CD14-positive monocyte (primary cell): ENCODE data around the gene AMIGO3. TPM values are rescaled to one million over a fixed set of nuclear protein-coding genes. Genes with fewer than 3 reads are reported as not detected.
A peak's percentile ranks its signal among the peaks of the same experiment; 100 is the strongest.

Source experiments
- DNase-seq, 3 donors: peaks; one replicate each; pipeline ENCODE4 v3.0.0-alpha.2; 2011 to 2022
- H2AFZ ChIP-seq: 2 replicates; pipeline ENCODE4 v1.6.0; 2012; ENCODE audit warnings: mild to moderate bottlenecking, low read depth, low read length, inconsistent platforms; ENCODE audit not compliant: insufficient read depth, poor library complexity, severe bottlenecking
- H3K27ac ChIP-seq, 2 donors: 1 replicate in 1 of 2; 2 replicates in 1 of 2; pipeline ENCODE4 v1.5.1; 2012 to 2013; ENCODE audit warnings: low read length in 2 of 2, control low read depth in 1 of 2, inconsistent platforms in 1 of 2, low read depth in 1 of 2, mild to moderate bottlenecking in 1 of 2
- H3K27me3 ChIP-seq, 2 donors: one replicate each; pipeline versions ENCODE4 v1.6.0 to v1.6.1; 2011 to 2013; ENCODE audit warnings: low read length in 2 of 2; ENCODE audit not compliant: control insufficient read depth in 2 of 2, insufficient read depth in 2 of 2
- H3K36me3 ChIP-seq, 2 donors: replicated peaks in 1 of 2; 1 replicate in 1 of 2; 2 replicates in 1 of 2; pipeline versions ENCODE4 v1.5.1 to v1.6.1; 2012 to 2013; ENCODE audit warnings: low read length in 2 of 2, control low read depth in 1 of 2, inconsistent platforms in 1 of 2, mild to moderate bottlenecking in 1 of 2; ENCODE audit not compliant: insufficient read depth in 2 of 2, control insufficient read depth in 1 of 2
- H3K4me1 ChIP-seq, 2 donors: 1 replicate in 1 of 2; 2 replicates in 1 of 2; pipeline versions ENCODE4 v1.5.1 to v1.6.1; 2012 to 2013; ENCODE audit warnings: low read length in 2 of 2, control low read depth in 1 of 2, inconsistent platforms in 1 of 2, mild to moderate bottlenecking in 1 of 2, moderate library complexity in 1 of 2; ENCODE audit not compliant: insufficient read depth in 2 of 2, control insufficient read depth in 1 of 2
- H3K4me2 ChIP-seq: replicated peaks from 2 replicates; pipeline ENCODE3; 2012; ENCODE audit warnings: low read length, moderate library complexity, mild to moderate bottlenecking; ENCODE audit not compliant: poor library complexity, severe bottlenecking; ENCODE audit errors: extremely low read depth
- H3K4me3 ChIP-seq, 3 experiments: fragments of 200-600 bp in 1 of 3; sonication (generic) in 1 of 3; replicated peaks in 1 of 3; 1 replicate in 2 of 3; 2 replicates in 1 of 3; pipeline ENCODE4 v1.5.1; 2011 to 2013; ENCODE audit warnings: low read length in 3 of 3, mild to moderate bottlenecking in 3 of 3, control low read depth in 2 of 3, low read depth in 2 of 3, inconsistent platforms in 1 of 3, moderate library complexity in 1 of 3
- H3K79me2 ChIP-seq: 2 replicates; pipeline ENCODE4 v1.6.0; 2012; ENCODE audit warnings: mild to moderate bottlenecking, control low read depth, inconsistent platforms, low read length, moderate library complexity; ENCODE audit not compliant: insufficient read depth
- H3K9ac ChIP-seq: 2 replicates; pipeline ENCODE4 v1.6.0; 2017; ENCODE audit warnings: low read length, mild to moderate bottlenecking; ENCODE audit not compliant: insufficient read depth, poor library complexity, severe bottlenecking
- H3K9me3 ChIP-seq, 2 donors: replicated peaks in 1 of 2; 1 replicate in 1 of 2; 2 replicates in 1 of 2; pipeline versions ENCODE4 v1.5.1 to v1.6.1; 2012 to 2013; ENCODE audit warnings: low read length in 2 of 2, control low read depth in 1 of 2; ENCODE audit not compliant: control insufficient read depth in 1 of 2, insufficient read depth in 1 of 2
- H4K20me1 ChIP-seq: 2 replicates; pipeline ENCODE4 v1.6.0; 2012; ENCODE audit warnings: mild to moderate bottlenecking, low read length, control low read depth, moderate library complexity; ENCODE audit not compliant: insufficient read depth
- H3K27ac Mint-ChIP-seq, 7 donors: one replicate each; pipeline ENCODE4 v1.8.0; 2020; ENCODE audit warnings: mild to moderate bottlenecking in 7 of 7, mixed read lengths in 7 of 7, moderate library complexity in 6 of 7, inconsistent platforms in 2 of 7
- H3K27me3 Mint-ChIP-seq, 3 donors: one replicate each; pipeline ENCODE4 v1.8.0; 2021 to 2022; ENCODE audit warnings: low read depth in 3 of 3, mild to moderate bottlenecking in 3 of 3, mixed read lengths in 3 of 3, moderate library complexity in 3 of 3, inconsistent platforms in 1 of 3
- H3K36me3 Mint-ChIP-seq, 2 donors: one replicate each; pipeline ENCODE4 v1.8.0; 2020; ENCODE audit warnings: mixed read lengths in 2 of 2, inconsistent platforms in 1 of 2, mild to moderate bottlenecking in 1 of 2
- H3K4me1 Mint-ChIP-seq: one replicate; pipeline ENCODE4 v1.8.0; 2020; ENCODE audit warnings: mild to moderate bottlenecking, mixed read lengths
- H3K4me3 Mint-ChIP-seq, 2 donors: one replicate each; pipeline ENCODE4 v1.8.0; 2020; ENCODE audit warnings: mild to moderate bottlenecking in 2 of 2, mixed read lengths in 2 of 2, moderate library complexity in 1 of 2
- H3K9me3 Mint-ChIP-seq, 7 donors: one replicate each; pipeline ENCODE4 v1.8.0; 2020 to 2022; ENCODE audit warnings: mixed read lengths in 7 of 7, mild to moderate bottlenecking in 6 of 7, moderate library complexity in 6 of 7, inconsistent platforms in 2 of 7
- WGBS: methylation state at CpG from one replicate; pipeline ENCODE4 v1.1.5; 2013; ENCODE audit warnings: missing lambda C conversion rate; ENCODE audit not compliant: insufficient coverage; 5-methylcytosine and 5-hydroxymethylcytosine counted together
- intact Hi-C, 2 donors: fragments of 100-400 bp; cut with micrococcal nuclease; formaldehyde crosslinking; loops; one replicate each; pipeline versions ENCODE4 v1.15.0 to v1.15.1; 2023
- polyA plus RNA-seq, 3 donors: library from polyadenylated mRNA; depleted of rRNA in 1 of 3; unstranded in 2 of 3; stranded (reverse) in 1 of 3; fragments of 300-500 nt in 2 of 3; fragments of >200 nt in 1 of 3; fragmentation: Illumina TruSeq in 2 of 3; gene quantifications; 1 replicate in 2 of 3; 2 replicates in 1 of 3; pipeline ENCODE4 v1.2.3, GENCODE V29; 2012 to 2021
- TF ChIP-seq, protein P1 (sequence below): fragments of 200-600 bp; IDR thresholded peaks from one replicate; pipeline ENCODE4 v1.8.0; 2022; ENCODE audit warnings: antibody characterized with exemption, mild to moderate bottlenecking

AMIGO3 gene
- polyA plus RNA-seq, 3 donors: 0.96 TPM; not detected in 2

DNA sequence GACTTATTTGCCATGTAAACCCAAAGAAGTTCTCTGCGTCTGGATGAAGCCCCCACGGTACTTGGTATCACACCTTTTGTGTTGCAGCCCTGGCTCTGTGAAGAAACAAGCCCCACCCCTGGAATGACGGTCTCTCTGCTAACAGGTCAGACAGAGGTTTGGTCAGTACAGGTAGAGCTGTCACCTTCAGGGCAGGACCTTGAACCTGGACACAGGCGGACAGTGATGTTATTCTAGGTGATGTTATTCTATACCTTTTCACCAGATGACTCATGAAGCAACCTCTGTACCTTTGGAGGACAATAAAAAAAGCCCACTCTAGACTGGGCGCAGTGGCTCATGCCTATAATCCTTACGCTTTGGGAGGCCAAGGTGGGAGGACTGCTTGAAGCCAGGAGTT, 15.3 kb upstream of the AMIGO3 start:
- TF ChIP-seq, protein P1, sequence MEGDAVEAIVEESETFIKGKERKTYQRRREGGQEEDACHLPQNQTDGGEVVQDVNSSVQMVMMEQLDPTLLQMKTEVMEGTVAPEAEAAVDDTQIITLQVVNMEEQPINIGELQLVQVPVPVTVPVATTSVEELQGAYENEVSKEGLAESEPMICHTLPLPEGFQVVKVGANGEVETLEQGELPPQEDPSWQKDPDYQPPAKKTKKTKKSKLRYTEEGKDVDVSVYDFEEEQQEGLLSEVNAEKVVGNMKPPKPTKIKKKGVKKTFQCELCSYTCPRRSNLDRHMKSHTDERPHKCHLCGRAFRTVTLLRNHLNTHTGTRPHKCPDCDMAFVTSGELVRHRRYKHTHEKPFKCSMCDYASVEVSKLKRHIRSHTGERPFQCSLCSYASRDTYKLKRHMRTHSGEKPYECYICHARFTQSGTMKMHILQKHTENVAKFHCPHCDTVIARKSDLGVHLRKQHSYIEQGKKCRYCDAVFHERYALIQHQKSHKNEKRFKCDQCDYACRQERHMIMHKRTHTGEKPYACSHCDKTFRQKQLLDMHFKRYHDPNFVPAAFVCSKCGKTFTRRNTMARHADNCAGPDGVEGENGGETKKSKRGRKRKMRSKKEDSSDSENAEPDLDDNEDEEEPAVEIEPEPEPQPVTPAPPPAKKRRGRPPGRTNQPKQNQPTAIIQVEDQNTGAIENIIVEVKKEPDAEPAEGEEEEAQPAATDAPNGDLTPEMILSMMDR: no peak
- Histone ChIP-seq H3K27ac (peak overlapping the region in 1 of 2 donors; percentile 1), H3K4me1 (peaks cover 12 to 14% of the 10 kb centered on the region in 2 donors), H3K9me3 (no peaks in the 10 kb centered on the region), H3K4me2 (no peak overlapping the region), H3K4me3 (no peak overlapping the region), H2AFZ (no peak overlapping the region), H4K20me1 (peaks cover 29% of the 10 kb centered on the region), H3K27me3 (no peaks in the 10 kb centered on the region), H3K79me2 (peaks cover 4% of the 10 kb centered on the region), H3K9ac (no peak overlapping the region), H3K36me3 (peaks cover 66 to 86% of the 10 kb centered on the region in 2 donors)
- peaks cover 16% of the 10 kb centered on the region for H3K4me1 Mint-ChIP-seq
- intact Hi-C loops: no loop called here
- no peaks in the 10 kb centered on the region for H3K9me3 Mint-ChIP-seq
- DNase-seq: no peak
- peaks cover 62 to 85% of the 10 kb centered on the region in 2 donors for H3K36me3 Mint-ChIP-seq
- no peak overlapping the region for H3K4me3 Mint-ChIP-seq
- H3K27ac Mint-ChIP-seq: peak overlapping the region in 2 of 7 donors; percentile 3 to 26
- H3K27me3 Mint-ChIP-seq: no peaks in the 10 kb centered on the region
- 94% methylated on average over 3 of the region's 6 CpGs for WGBS

DNA sequence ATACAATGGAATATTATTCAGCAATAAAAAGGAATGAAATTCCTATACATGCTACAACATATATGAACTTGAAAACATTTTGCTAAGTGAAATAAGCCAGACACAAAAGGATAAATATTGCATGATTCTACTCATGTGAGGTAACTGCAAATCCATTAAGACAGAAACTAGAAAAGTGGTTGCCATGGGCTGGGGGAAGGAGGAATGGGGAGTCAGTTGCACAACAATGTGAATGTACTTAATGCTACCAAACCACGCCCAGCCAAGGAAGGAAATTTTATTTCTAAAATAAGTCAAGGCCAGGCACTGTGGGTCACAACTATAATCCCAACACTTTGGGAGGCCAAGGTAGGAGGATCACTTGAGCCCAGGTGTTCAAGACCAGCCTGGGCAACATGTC, 14.1 kb upstream of the AMIGO3 start:
- peaks cover 63 to 85% of the 10 kb centered on the region in 2 donors for H3K36me3 ChIP-seq
- intact Hi-C loops: no loop called here

More for the DNA sequence above, 14.1 kb upstream of the AMIGO3 start:
- peaks cover 16% of the 10 kb centered on the region for H3K4me1 Mint-ChIP-seq
- peaks cover 4% of the 10 kb centered on the region for H3K79me2 ChIP-seq
- no peak for DNase-seq
- no peaks in the 10 kb centered on the region for H3K9me3 ChIP-seq
- H3K27ac Mint-ChIP-seq: peak overlapping the region in 4 of 7 donors; percentile 12 to 46 (median 28)
- TF ChIP-seq, protein P1: no peak
- H3K4me1 ChIP-seq: peaks cover 12 to 14% of the 10 kb centered on the region in 2 donors
- H2AFZ ChIP-seq: no peak overlapping the region
- no peaks in the 10 kb centered on the region for H3K27me3 Mint-ChIP-seq
- no peak overlapping the region for H3K9ac ChIP-seq
- peaks cover 26% of the 10 kb centered on the region for H4K20me1 ChIP-seq
- H3K9me3 Mint-ChIP-seq: no peaks in the 10 kb centered on the region
- no peaks in the 10 kb centered on the region for H3K27me3 ChIP-seq
- H3K27ac ChIP-seq: peak overlapping the region in 1 of 2 donors; percentile 5
- no peak overlapping the region for H3K4me2 ChIP-seq
- peaks cover 56 to 79% of the 10 kb centered on the region in 2 donors for H3K36me3 Mint-ChIP-seq
- no peak overlapping the region for H3K4me3 Mint-ChIP-seq
- H3K4me3 ChIP-seq: no peak overlapping the region
- WGBS: no CpG with 5 or more reads among the region's 1 CpG
